ENCODE data around the gene RNF26. TPM values are rescaled to one million over a fixed set of nuclear protein-coding genes. Genes with fewer than 3 reads are reported as not detected.

RNF26 gene
- total and polyA plus RNA-seq, 2 of the 13 experiments (the other 11 are each of a cell fraction or from before 2014, with no cell fraction given): 11.9 to 26.3 TPM

DNA sequence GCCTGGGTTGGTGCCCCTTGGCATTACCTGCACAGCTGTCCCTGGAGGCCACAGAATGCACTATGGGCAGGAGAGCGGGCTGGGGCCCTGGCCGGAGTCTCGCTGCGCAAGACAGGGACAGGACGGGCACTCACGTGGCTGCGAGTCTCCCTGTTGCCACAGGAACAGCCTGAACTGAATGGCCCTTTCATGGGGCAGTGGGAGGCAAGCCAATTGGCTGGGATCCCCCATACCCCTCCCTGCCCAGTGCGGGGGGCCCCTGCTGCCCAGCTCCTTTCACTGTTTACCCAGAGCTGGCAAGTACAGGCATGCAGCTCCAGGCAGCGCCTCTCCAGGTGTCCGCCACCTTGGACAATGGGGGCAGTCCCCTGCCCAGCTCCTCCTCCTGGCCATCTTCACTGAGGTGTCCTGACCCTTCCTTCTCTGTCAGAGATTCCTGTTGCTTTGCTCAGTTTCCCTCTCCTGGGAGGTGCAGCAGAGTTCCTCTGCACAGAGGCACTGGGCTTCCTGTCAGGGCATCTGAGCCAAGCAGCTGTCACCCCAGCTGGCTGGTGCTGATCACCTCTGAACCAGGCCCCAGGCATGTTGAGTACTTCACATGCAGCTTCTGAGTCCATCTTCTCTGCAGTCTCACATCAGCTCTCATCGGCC lies 42.0 kb downstream of the RNF26 start (continued):
- TF ChIP-seq, protein P1, sequence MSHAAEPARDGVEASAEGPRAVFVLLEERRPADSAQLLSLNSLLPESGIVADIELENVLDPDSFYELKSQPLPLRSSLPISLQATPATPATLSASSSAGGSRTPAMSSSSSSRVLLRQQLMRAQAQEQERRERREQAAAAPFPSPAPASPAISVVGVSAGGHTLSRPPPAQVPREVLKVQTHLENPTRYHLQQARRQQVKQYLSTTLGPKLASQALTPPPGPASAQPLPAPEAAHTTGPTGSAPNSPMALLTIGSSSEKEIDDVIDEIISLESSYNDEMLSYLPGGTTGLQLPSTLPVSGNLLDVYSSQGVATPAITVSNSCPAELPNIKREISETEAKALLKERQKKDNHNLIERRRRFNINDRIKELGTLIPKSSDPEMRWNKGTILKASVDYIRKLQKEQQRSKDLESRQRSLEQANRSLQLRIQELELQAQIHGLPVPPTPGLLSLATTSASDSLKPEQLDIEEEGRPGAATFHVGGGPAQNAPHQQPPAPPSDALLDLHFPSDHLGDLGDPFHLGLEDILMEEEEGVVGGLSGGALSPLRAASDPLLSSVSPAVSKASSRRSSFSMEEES (CRISPR knock-in tag; IDR thresholded peaks at IDR 0.05): peak; percentile 74
- no peak for TF ChIP-seq ZNF256 (CRISPR knock-in tag; conservative IDR thresholded peaks at IDR 0.05)
- no peak for TF ChIP-seq MTF2 (CRISPR knock-in tag; IDR thresholded peaks at IDR 0.05; ENCODE audit: borderline replicate concordance)
- TF ChIP-seq BCL6 (CRISPR knock-in tag; IDR thresholded peaks at IDR 0.05): peak; percentile 70
- TF ChIP-seq, protein P2, sequence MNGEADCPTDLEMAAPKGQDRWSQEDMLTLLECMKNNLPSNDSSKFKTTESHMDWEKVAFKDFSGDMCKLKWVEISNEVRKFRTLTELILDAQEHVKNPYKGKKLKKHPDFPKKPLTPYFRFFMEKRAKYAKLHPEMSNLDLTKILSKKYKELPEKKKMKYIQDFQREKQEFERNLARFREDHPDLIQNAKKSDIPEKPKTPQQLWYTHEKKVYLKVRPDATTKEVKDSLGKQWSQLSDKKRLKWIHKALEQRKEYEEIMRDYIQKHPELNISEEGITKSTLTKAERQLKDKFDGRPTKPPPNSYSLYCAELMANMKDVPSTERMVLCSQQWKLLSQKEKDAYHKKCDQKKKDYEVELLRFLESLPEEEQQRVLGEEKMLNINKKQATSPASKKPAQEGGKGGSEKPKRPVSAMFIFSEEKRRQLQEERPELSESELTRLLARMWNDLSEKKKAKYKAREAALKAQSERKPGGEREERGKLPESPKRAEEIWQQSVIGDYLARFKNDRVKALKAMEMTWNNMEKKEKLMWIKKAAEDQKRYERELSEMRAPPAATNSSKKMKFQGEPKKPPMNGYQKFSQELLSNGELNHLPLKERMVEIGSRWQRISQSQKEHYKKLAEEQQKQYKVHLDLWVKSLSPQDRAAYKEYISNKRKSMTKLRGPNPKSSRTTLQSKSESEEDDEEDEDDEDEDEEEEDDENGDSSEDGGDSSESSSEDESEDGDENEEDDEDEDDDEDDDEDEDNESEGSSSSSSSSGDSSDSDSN (CRISPR knock-in tag; IDR thresholded peaks at IDR 0.05): peak; percentile 56; the same call in 1 of the 2 replicates
- TF ChIP-seq ZNF234 (CRISPR knock-in tag; conservative IDR thresholded peaks at IDR 0.05): no peak
- no peak for TF ChIP-seq FLYWCH1 (CRISPR knock-in tag; IDR thresholded peaks at IDR 0.05)
- no peak for TF ChIP-seq PAWR (CRISPR knock-in tag; IDR thresholded peaks at IDR 0.05; ENCODE audit: borderline replicate concordance)
- no peak for TF ChIP-seq ZNF274 (CRISPR knock-in tag; IDR thresholded peaks at IDR 0.05)
- TF ChIP-seq, protein P3, sequence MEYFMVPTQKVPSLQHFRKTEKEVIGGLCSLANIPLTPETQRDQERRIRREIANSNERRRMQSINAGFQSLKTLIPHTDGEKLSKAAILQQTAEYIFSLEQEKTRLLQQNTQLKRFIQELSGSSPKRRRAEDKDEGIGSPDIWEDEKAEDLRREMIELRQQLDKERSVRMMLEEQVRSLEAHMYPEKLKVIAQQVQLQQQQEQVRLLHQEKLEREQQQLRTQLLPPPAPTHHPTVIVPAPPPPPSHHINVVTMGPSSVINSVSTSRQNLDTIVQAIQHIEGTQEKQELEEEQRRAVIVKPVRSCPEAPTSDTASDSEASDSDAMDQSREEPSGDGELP (IDR thresholded peaks at IDR 0.05; ENCODE audit: borderline replicate concordance, low read depth): peak; percentile 73; the same call in 1 of the 2 replicates
- TF ChIP-seq ZNF878 (CRISPR knock-in tag; IDR thresholded peaks at IDR 0.05): no peak
- TF ChIP-seq ZFP41 (CRISPR knock-in tag; IDR thresholded peaks at IDR 0.05; ENCODE audit: borderline replicate concordance): no peak
- peak; percentile 58; the same call in 1 of the 2 replicates for TF ChIP-seq NFKB2 (CRISPR knock-in tag; IDR thresholded peaks at IDR 0.05; ENCODE audit: borderline replicate concordance)
- TF ChIP-seq TBX3 (IDR thresholded peaks at IDR 0.05; ENCODE audit: borderline replicate concordance): no peak
- TF ChIP-seq, protein P4, sequence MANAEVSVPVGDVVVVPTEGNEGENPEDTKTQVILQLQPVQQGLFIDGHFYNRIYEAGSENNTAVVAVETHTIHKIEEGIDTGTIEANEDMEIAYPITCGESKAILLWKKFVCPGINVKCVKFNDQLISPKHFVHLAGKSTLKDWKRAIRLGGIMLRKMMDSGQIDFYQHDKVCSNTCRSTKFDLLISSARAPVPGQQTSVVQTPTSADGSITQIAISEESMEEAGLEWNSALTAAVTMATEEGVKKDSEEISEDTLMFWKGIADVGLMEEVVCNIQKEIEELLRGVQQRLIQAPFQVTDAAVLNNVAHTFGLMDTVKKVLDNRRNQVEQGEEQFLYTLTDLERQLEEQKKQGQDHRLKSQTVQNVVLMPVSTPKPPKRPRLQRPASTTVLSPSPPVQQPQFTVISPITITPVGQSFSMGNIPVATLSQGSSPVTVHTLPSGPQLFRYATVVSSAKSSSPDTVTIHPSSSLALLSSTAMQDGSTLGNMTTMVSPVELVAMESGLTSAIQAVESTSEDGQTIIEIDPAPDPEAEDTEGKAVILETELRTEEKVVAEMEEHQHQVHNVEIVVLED (CRISPR knock-in tag; IDR thresholded peaks at IDR 0.05; ENCODE audit: borderline replicate concordance): no peak
- 0 out of 2 replicates have a peak, but pooled peaks have one; percentile 26 for TF ChIP-seq KLF6 (CRISPR knock-in tag; IDR thresholded peaks at IDR 0.05)
- no peak for TF ChIP-seq ZNF136 (CRISPR knock-in tag; IDR thresholded peaks at IDR 0.05; ENCODE audit: low read depth)
- TF ChIP-seq POGZ (CRISPR knock-in tag; IDR thresholded peaks at IDR 0.05): peak; percentile 47; the same call in 1 of the 2 replicates
- TF ChIP-seq SIX4 (CRISPR knock-in tag; IDR thresholded peaks at IDR 0.05): peak; percentile 68
- TF ChIP-seq, protein P5, sequence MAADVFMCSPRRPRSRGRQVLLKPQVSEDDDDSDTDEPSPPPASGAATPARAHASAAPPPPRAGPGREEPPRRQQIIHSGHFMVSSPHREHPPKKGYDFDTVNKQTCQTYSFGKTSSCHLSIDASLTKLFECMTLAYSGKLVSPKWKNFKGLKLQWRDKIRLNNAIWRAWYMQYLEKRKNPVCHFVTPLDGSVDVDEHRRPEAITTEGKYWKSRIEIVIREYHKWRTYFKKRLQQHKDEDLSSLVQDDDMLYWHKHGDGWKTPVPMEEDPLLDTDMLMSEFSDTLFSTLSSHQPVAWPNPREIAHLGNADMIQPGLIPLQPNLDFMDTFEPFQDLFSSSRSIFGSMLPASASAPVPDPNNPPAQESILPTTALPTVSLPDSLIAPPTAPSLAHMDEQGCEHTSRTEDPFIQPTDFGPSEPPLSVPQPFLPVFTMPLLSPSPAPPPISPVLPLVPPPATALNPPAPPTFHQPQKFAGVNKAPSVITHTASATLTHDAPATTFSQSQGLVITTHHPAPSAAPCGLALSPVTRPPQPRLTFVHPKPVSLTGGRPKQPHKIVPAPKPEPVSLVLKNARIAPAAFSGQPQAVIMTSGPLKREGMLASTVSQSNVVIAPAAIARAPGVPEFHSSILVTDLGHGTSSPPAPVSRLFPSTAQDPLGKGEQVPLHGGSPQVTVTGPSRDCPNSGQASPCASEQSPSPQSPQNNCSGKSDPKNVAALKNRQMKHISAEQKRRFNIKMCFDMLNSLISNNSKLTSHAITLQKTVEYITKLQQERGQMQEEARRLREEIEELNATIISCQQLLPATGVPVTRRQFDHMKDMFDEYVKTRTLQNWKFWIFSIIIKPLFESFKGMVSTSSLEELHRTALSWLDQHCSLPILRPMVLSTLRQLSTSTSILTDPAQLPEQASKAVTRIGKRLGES (CRISPR knock-in tag; IDR thresholded peaks at IDR 0.05; ENCODE audit: borderline replicate concordance): no peak
- peak; percentile 76 for TF ChIP-seq FOXO1 (CRISPR knock-in tag; IDR thresholded peaks at IDR 0.05)
